ENCODE data around the gene RBMS3. TPM values are rescaled to one million over a fixed set of nuclear protein-coding genes. Genes with fewer than 3 reads are reported as not detected.

Gene RBMS3
- total RNA-seq, 6 donors from 2014 or later: 39.8 to 102 (median 57.2) TPM

- H3K27ac ChIP-seq: no peak overlapping the region
- 62 to 77% methylated on average over 5 of the region's 5 CpGs for WGBS, 2 donors
- no peaks in the 10 kb centered on the region for H3K36me3 ChIP-seq
- H3K27me3 ChIP-seq: no peaks in the 10 kb centered on the region
- no peak for TF ChIP-seq POLR2A (IDR thresholded peaks at IDR 0.05)
- no peak for TF ChIP-seq EP300 (IDR thresholded peaks at IDR 0.05)
- TF ChIP-seq CTCF (IDR thresholded peaks at IDR 0.05): no peak
- TF ChIP-seq POLR2AphosphoS5 (IDR thresholded peaks at IDR 0.05): no peak
- peak in 1 of 2 donors; percentile 75 for ATAC-seq (ENCODE audit: low FRiP score in 2 of 2)
- peaks cover 0 to 3% (median 0%) of the 10 kb centered on the region in 4 donors for H3K4me1 ChIP-seq
- peak in 1 of 2 donors; percentile 21 for DNase-seq
- no peaks in the 10 kb centered on the region for H3K9me3 ChIP-seq
- H3K4me3 ChIP-seq: no peak overlapping the region
Measured at GRCh38 chr3:29642393-29643033, 361.6 kb downstream of the RBMS3 start.

GRCh38 chr3:29643034-29643425 lies 362.2 kb downstream of the RBMS3 start:
- TF ChIP-seq EP300 (IDR thresholded peaks at IDR 0.05) (no peak), CTCF (IDR thresholded peaks at IDR 0.05) (no peak), POLR2AphosphoS5 (IDR thresholded peaks at IDR 0.05) (no peak), POLR2A (IDR thresholded peaks at IDR 0.05) (no peak)
- WGBS, 2 donors: 81 to 88% methylated on average over 3 of the region's 3 CpGs
- H3K4me1 ChIP-seq: peaks cover 0 to 3% (median 0%) of the 10 kb centered on the region in 4 donors
- no peak overlapping the region for H3K4me3 ChIP-seq
- no peaks in the 10 kb centered on the region for H3K9me3 ChIP-seq
- no peaks in the 10 kb centered on the region for H3K27me3 ChIP-seq
- no peak for ATAC-seq (ENCODE audit: low FRiP score in 2 of 2)
- no peaks in the 10 kb centered on the region for H3K36me3 ChIP-seq
- no peak for DNase-seq
- H3K27ac ChIP-seq: no peak overlapping the region

GRCh38 chr3:29644261-29644660 lies 363.4 kb downstream of the RBMS3 start:
- H3K27ac ChIP-seq: no peak overlapping the region
- no peak for TF ChIP-seq POLR2AphosphoS5 (IDR thresholded peaks at IDR 0.05)
- TF ChIP-seq CTCF (IDR thresholded peaks at IDR 0.05): no peak
- no peak for TF ChIP-seq POLR2A (IDR thresholded peaks at IDR 0.05)
- no peak for TF ChIP-seq EP300 (IDR thresholded peaks at IDR 0.05)
- WGBS, 2 donors: 89 to 91% methylated on average over 6 of the region's 6 CpGs
- no peak for DNase-seq
- no peaks in the 10 kb centered on the region for H3K36me3 ChIP-seq
- no peak overlapping the region for H3K4me3 ChIP-seq
- no peaks in the 10 kb centered on the region for H3K27me3 ChIP-seq
- H3K4me1 ChIP-seq: peaks cover 0 to 3% (median 0%) of the 10 kb centered on the region in 4 donors
- ATAC-seq (ENCODE audit: low FRiP score in 2 of 2): peak in 1 of 2 donors; percentile 91
- H3K9me3 ChIP-seq: no peaks in the 10 kb centered on the region

- Histone ChIP-seq H3K27me3 (no peaks in the 10 kb centered on the region), H3K9me3 (no peaks in the 10 kb centered on the region), H3K4me3 (no peak overlapping the region), H3K27ac (no peak overlapping the region), H3K4me1 (peaks cover 0 to under 1% (median under 1%) of the 10 kb centered on the region in 4 donors), H3K36me3 (no peaks in the 10 kb centered on the region)
- ATAC-seq (ENCODE audit: low FRiP score in 2 of 2) (no peak), DNase-seq (no peak)
- WGBS, 2 donors: 77 to 82% methylated on average over 3 of the region's 3 CpGs
- no peak for TF ChIP-seq POLR2AphosphoS5 (IDR thresholded peaks at IDR 0.05)
Measured at GRCh38 chr3:29644956-29645636, 364.2 kb downstream of the RBMS3 start.

- H3K4me1 ChIP-seq: peaks cover 0 to 3% (median 0%) of the 10 kb centered on the region in 4 donors
- no peaks in the 10 kb centered on the region for H3K27me3 ChIP-seq
- no peaks in the 10 kb centered on the region for H3K36me3 ChIP-seq
- no peak for DNase-seq
- no peak overlapping the region for H3K27ac ChIP-seq
- H3K9me3 ChIP-seq: no peaks in the 10 kb centered on the region
- TF ChIP-seq POLR2AphosphoS5 (IDR thresholded peaks at IDR 0.05) (no peak), EP300 (IDR thresholded peaks at IDR 0.05) (no peak), POLR2A (IDR thresholded peaks at IDR 0.05) (no peak), CTCF (IDR thresholded peaks at IDR 0.05) (no peak)
- H3K4me3 ChIP-seq: no peak overlapping the region
- no peak for ATAC-seq (ENCODE audit: low FRiP score in 2 of 2)
- WGBS, 2 donors: 90 to 100% methylated on average over 1 of the region's 1 CpG
Measured at GRCh38 chr3:29646043-29646442, 365.2 kb downstream of the RBMS3 start.

All from upper lobe of left lung (tissue), 6 donors.